Transverse colon (tissue), 4 donors: ENCODE measurements around the gene NUP133. TPM values are rescaled to one million over a fixed set of nuclear protein-coding genes. Genes with fewer than 3 reads are reported as not detected.
A peak's percentile ranks its signal among the peaks of the same experiment; 100 is the strongest.

Source experiments
- DNase-seq: peaks from one replicate; pipeline ENCODE4 v3.0.0-alpha.2; 2019
- H3K27ac ChIP-seq, 4 donors: fragments of 200-600 bp; sonication (generic); 2 replicates each; pipeline ENCODE4 v1.5.1; 2016 to 2018; ENCODE audit warnings: inconsistent platforms in 4 of 4
- H3K27me3 ChIP-seq: fragments of 200-600 bp; sonication (generic); 2 replicates; pipeline ENCODE4 v1.5.1; 2017; ENCODE audit warnings: inconsistent platforms
- H3K36me3 ChIP-seq, 4 donors: fragments of 200-600 bp; sonication (generic); 2 replicates each; pipeline ENCODE4 v1.5.1; 2017 to 2019; ENCODE audit warnings: inconsistent platforms in 4 of 4
- H3K4me1 ChIP-seq, 4 donors: fragments of 200-600 bp; sonication (generic); 2 replicates each; pipeline ENCODE4 v1.5.1; 2017 to 2020; ENCODE audit warnings: inconsistent platforms in 4 of 4
- H3K4me3 ChIP-seq, 4 donors: fragments of 200-600 bp; sonication (generic); 1 replicate in 1 of 4; 2 replicates in 3 of 4; pipeline versions ENCODE4 v1.5.1 to v1.6.1; 2017 to 2019; ENCODE audit warnings: inconsistent platforms in 4 of 4
- H3K9me3 ChIP-seq, 2 donors: fragments of 200-600 bp; sonication (generic); 2 replicates each; pipeline ENCODE4 v1.5.1; 2017 to 2019; ENCODE audit warnings: inconsistent platforms in 2 of 2
- EP300 ChIP-seq: sonication (generic); formaldehyde crosslinking; IDR thresholded peaks from one replicate; pipeline ENCODE4 v1.6.1; 2017; ENCODE audit warnings: antibody characterized with exemption, low read depth
- POLR2A ChIP-seq: fragments of 450-650 bp; IDR thresholded peaks from one replicate; pipeline ENCODE4 v1.6.1; 2016; ENCODE audit warnings: antibody characterized with exemption, mild to moderate bottlenecking, moderate library complexity
- POLR2AphosphoS5 ChIP-seq, 3 donors: sonication (generic); formaldehyde crosslinking; IDR thresholded peaks; one replicate each; pipeline ENCODE4 v1.6.1; 2016; ENCODE audit warnings: antibody characterized with exemption in 3 of 3
- WGBS, 2 donors: methylation state at CpG; one replicate each; pipeline ENCODE4 v1.1.5; 2018; ENCODE audit warnings: low coverage in 1 of 2; 5-methylcytosine and 5-hydroxymethylcytosine counted together
- in situ Hi-C, 4 donors: fragments of 200-750 bp; cut with MboI; loops; one replicate each; pipeline versions ENCODE4 v1.15.0 to v1.15.1; 2017; ENCODE audit warnings: low sequenced_read_pairs in 3 of 4, low pct_ligation_motif_present in 1 of 4, low pct_unique_long_range_greater_than_20kb in 1 of 4
- intact Hi-C: fragments of 100-400 bp; cut with DNase I; formaldehyde crosslinking; loops from one replicate; pipeline ENCODE4 v1.15.1; 2023; ENCODE audit warnings: low total_unique reads
- total RNA-seq, 4 donors: library from RNA; depleted of rRNA; stranded (reverse); fragments of >200 nt; gene quantifications; one replicate each; pipeline ENCODE4 v1.1.0, GENCODE V29; 2016
- TF ChIP-seq, protein P1 (sequence below), 5 experiments: fragments of 200-600 bp in 3 of 5; fragments of 450-650 bp in 2 of 5; sonication (generic) in 3 of 5; IDR thresholded peaks; 1 replicate in 2 of 5; 2 replicates in 3 of 5; pipeline ENCODE4 v1.5.1; 2016 to 2017; ENCODE audit warnings: antibody characterized with exemption in 5 of 5, inconsistent platforms in 3 of 5, mild to moderate bottlenecking in 2 of 5, moderate library complexity in 1 of 5

The NUP133 gene
- total RNA-seq, 4 donors from 2014 or later, result 14.6 to 118 (median 22.9) TPM

DNA sequence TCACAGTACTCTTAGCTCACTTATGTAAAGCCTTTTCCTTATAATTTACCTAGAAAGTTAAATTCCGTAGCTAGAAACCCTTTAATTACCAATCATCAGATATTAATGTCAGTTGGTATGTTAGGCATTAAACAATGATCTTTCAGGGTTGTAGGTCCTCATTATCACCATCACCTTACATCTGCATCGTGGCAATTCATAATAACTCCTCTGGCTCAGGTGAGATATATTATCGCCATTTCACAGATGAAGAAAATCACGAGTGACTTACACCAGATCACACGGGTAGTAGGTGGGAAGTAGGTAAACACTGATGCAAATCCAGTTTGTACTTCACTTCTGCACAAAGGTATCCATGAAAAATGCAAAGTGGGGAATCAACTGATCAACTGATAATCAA lies 639 bp downstream of the NUP133 start:
- in situ Hi-C loops, result no loop called here
- Histone ChIP-seq H3K4me3 (peak overlapping the region; percentile 88 to 98 (median 96)), H3K36me3 (peaks cover 0 to 4% (median 0%) of the 10 kb centered on the region in 4 donors), H3K27me3 (no peaks in the 10 kb centered on the region), H3K4me1 (peaks cover 9 to 22% (median 12%) of the 10 kb centered on the region in 4 donors), H3K27ac (peak overlapping the region; percentile 96 to 99 (median 97)), H3K9me3 (no peaks in the 10 kb centered on the region)
- intact Hi-C loops, result no loop called here
- WGBS, 2 donors, result 0 to 3% methylated on average over 3 to 5 of the region's 5 CpGs
- no peak for DNase-seq
- TF ChIP-seq POLR2AphosphoS5 (IDR thresholded peaks at IDR 0.05) (no peak), EP300 (no peak), POLR2A (no peak)
- TF ChIP-seq, protein P1, sequence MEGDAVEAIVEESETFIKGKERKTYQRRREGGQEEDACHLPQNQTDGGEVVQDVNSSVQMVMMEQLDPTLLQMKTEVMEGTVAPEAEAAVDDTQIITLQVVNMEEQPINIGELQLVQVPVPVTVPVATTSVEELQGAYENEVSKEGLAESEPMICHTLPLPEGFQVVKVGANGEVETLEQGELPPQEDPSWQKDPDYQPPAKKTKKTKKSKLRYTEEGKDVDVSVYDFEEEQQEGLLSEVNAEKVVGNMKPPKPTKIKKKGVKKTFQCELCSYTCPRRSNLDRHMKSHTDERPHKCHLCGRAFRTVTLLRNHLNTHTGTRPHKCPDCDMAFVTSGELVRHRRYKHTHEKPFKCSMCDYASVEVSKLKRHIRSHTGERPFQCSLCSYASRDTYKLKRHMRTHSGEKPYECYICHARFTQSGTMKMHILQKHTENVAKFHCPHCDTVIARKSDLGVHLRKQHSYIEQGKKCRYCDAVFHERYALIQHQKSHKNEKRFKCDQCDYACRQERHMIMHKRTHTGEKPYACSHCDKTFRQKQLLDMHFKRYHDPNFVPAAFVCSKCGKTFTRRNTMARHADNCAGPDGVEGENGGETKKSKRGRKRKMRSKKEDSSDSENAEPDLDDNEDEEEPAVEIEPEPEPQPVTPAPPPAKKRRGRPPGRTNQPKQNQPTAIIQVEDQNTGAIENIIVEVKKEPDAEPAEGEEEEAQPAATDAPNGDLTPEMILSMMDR (IDR thresholded peaks at IDR 0.05), result no peak

GRCh38 chr1:229506633-229507032 lies 1.5 kb downstream of the NUP133 start:
- Histone ChIP-seq H3K4me3 (no peak overlapping the region), H3K36me3 (peaks cover 0 to 4% (median 1%) of the 10 kb centered on the region in 4 donors), H3K27ac (no peak overlapping the region), H3K27me3 (no peaks in the 10 kb centered on the region), H3K4me1 (peaks cover 9 to 22% (median 12%) of the 10 kb centered on the region in 4 donors), H3K9me3 (no peaks in the 10 kb centered on the region)
- in situ Hi-C loops (no loop called here), intact Hi-C loops (no loop called here)
- DNase-seq, result no peak
- TF ChIP-seq, protein P1 (IDR thresholded peaks at IDR 0.05), result no peak
- TF ChIP-seq EP300 (no peak), POLR2AphosphoS5 (IDR thresholded peaks at IDR 0.05) (no peak), POLR2A (no peak)
- WGBS, 2 donors, result 74 to 75% methylated on average over 5 to 8 of the region's 8 CpGs

- WGBS, 2 donors, result 88 to 96% methylated on average over 2 of the region's 2 CpGs
- no peak for DNase-seq
- no peaks in the 10 kb centered on the region for H3K4me1 ChIP-seq
- no peak overlapping the region for H3K4me3 ChIP-seq
- peaks cover 0 to 78% (median 22%) of the 10 kb centered on the region in 4 donors for H3K36me3 ChIP-seq
- no peaks in the 10 kb centered on the region for H3K27me3 ChIP-seq
- H3K27ac ChIP-seq, result no peak overlapping the region
- intact Hi-C loops, result no loop called here
- TF ChIP-seq EP300, result no peak
- TF ChIP-seq, protein P1 (IDR thresholded peaks at IDR 0.05), result no peak
- TF ChIP-seq POLR2AphosphoS5 (IDR thresholded peaks at IDR 0.05), result no peak
- TF ChIP-seq POLR2A, result no peak
- in situ Hi-C loops, result loop anchor here in 1 of 4 donors (25.0 kb wide), 1 partner anchor 233 kb away; the partner anchor contains the start of gene RAB4A
- no peaks in the 10 kb centered on the region for H3K9me3 ChIP-seq
These were observed 12.4 kb downstream of the NUP133 start for GRCh38 chr1:229495782-229496181.

DNA sequence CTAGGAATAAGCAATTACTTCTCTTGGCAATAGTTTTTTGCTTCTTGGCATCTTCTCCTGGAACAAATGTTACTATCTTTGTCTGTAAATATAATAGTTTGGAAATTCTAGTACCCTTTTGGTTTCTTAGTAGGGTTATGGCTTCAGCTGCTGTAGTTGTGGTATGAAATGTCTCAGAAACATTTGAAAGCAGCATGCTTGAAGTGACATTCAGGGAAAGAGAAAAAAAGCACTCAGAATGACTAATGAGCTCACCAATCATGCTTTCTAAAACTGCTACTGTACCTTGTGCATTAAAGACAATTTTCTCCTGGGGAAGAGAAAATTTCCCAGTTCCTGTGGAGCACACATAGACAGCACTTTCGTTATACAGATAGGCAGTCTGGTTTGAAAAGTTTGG lies 21.0 kb downstream of the NUP133 start:
- H3K4me3 ChIP-seq, result no peak overlapping the region
- in situ Hi-C loops, result loop anchor here in 2 of 4 donors (10.0 to 25.0 kb wide), 2 partner anchors 225 to 232 kb away; partner anchors contain the start of gene RAB4A (in 1 of the 2)
- WGBS, 2 donors, result 91 to 100% methylated on average over 1 of the region's 1 CpG

More for the DNA sequence above, 21.0 kb downstream of the NUP133 start:
- no peak for DNase-seq
- intact Hi-C loops, result no loop called here
- H3K27me3 ChIP-seq, result no peaks in the 10 kb centered on the region
- no peaks in the 10 kb centered on the region for H3K4me1 ChIP-seq
- no peak overlapping the region for H3K27ac ChIP-seq
- H3K9me3 ChIP-seq, result no peaks in the 10 kb centered on the region
- H3K36me3 ChIP-seq, result peaks cover 0 to 64% (median 22%) of the 10 kb centered on the region in 4 donors
- TF ChIP-seq EP300, result no peak
- TF ChIP-seq POLR2AphosphoS5 (IDR thresholded peaks at IDR 0.05), result no peak
- TF ChIP-seq, protein P1 (IDR thresholded peaks at IDR 0.05), result no peak
- no peak for TF ChIP-seq POLR2A
